ENCODE results near the gene JMJD1C. TPM values are rescaled to one million over a fixed set of nuclear protein-coding genes. Genes with fewer than 3 reads are reported as not detected.

JMJD1C gene
- total and polyA plus RNA-seq, 3 donors from 2014 or later: 29.7 to 111 (median 94.6) TPM

DNA sequence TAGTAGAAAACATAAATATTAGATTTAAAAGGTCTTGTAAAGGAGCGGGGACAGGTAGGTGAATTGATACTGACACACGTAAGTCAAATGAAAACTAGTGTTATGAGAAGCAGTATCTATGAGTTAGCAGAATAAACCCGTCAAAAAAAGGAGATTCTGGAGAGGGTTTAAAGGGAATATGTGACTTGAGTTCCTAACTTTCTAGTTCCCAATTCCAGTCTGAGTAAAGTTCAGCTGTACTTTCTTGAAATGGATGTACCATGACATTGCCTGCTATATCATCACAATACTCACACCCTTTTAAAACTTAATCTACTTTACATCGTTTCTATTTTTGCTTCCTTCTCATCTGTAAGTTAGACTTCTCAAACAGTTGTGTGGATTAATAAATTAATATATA is 210.5 kb downstream of the JMJD1C start:
- Histone ChIP-seq H3K4me3 (no peak overlapping the region), H3K9me3 (no peaks in the 10 kb centered on the region), H3K36me3 (ENCODE audit: low read depth, missing control alignments) (no peaks in the 10 kb centered on the region), H3K27ac (no peak overlapping the region), H3K27me3 (no peaks in the 10 kb centered on the region), H3K4me1 (peaks cover 24% of the 10 kb centered on the region)
- TF ChIP-seq, protein P1, sequence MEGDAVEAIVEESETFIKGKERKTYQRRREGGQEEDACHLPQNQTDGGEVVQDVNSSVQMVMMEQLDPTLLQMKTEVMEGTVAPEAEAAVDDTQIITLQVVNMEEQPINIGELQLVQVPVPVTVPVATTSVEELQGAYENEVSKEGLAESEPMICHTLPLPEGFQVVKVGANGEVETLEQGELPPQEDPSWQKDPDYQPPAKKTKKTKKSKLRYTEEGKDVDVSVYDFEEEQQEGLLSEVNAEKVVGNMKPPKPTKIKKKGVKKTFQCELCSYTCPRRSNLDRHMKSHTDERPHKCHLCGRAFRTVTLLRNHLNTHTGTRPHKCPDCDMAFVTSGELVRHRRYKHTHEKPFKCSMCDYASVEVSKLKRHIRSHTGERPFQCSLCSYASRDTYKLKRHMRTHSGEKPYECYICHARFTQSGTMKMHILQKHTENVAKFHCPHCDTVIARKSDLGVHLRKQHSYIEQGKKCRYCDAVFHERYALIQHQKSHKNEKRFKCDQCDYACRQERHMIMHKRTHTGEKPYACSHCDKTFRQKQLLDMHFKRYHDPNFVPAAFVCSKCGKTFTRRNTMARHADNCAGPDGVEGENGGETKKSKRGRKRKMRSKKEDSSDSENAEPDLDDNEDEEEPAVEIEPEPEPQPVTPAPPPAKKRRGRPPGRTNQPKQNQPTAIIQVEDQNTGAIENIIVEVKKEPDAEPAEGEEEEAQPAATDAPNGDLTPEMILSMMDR (IDR thresholded peaks at IDR 0.05): no peak
- no peak for TF ChIP-seq POLR2A (IDR thresholded peaks at IDR 0.05)
- DNase-seq: no peak
- intact Hi-C loops (cut with DNase I; ENCODE audit: low total_unique reads): no loop called here
- WGBS, 2 donors: 83 to 84% methylated on average over 4 of the region's 4 CpGs

DNA sequence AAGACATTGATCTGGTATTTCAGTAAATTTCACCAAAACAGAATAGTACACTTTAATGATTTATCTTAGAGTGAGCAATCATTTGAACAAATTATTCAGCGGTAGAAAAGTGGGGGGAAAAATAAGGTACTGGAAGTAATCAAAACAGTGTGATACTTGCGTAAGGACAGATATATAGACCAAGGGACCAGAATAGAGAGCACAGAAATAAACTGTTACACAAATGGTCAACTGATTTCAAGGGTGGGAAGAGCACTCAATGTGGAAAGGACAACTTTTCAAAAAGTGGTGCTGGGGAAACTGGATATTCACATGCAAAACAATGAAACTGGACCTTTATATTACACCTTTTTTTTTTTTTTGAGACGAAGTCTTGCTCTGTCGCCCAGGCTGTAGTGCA is 212.7 kb downstream of the JMJD1C start:
- DNase-seq: no peak
- no peak for TF ChIP-seq POLR2A (IDR thresholded peaks at IDR 0.05)
- TF ChIP-seq, protein P1 (IDR thresholded peaks at IDR 0.05): no peak
- WGBS, 2 donors: 88 to 95% methylated on average over 4 of the region's 4 CpGs

DNA sequence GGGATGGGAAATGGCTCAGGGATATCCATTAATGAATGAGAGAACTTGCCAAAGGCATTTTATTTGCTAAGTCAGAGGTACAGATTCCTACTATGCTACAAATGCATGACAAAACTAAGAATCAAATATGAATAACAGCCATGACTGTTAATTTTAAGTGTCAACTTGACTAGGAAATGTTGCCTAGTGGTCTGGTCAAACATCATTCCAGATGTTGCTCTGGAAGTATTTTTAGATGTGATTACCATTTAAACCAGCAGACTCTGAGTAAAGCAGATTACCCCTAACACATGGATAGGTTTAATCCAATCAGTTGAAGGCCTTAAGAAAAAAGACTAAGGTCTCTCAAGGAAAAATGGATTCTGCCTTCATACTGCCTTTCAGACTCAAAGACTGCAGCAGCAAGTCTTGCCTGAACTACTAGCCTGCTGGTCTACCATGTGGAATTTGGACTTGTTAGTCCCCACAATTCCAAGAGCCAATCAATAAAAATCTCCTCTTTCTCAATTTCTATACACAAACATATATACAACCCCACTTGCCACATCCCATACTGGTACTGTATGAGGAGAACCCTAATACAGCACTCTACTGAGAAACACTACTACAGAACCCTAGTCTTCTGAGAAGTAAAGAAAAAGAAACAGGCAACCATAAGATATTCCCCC is 213.5 kb downstream of the JMJD1C start:
- Histone ChIP-seq H3K4me3 (no peak overlapping the region), H3K36me3 (ENCODE audit: low read depth, missing control alignments) (no peaks in the 10 kb centered on the region), H3K27me3 (no peaks in the 10 kb centered on the region), H3K27ac (no peak overlapping the region), H3K4me1 (peaks cover 11% of the 10 kb centered on the region), H3K9me3 (no peaks in the 10 kb centered on the region)
- intact Hi-C loops (cut with DNase I; ENCODE audit: low total_unique reads): no loop called here
- DNase-seq: no peak
- no peak for TF ChIP-seq POLR2A (IDR thresholded peaks at IDR 0.05)
- TF ChIP-seq, protein P1 (IDR thresholded peaks at IDR 0.05): no peak

More for the DNA sequence above, 212.7 kb downstream of the JMJD1C start:
- H3K27me3 ChIP-seq: no peaks in the 10 kb centered on the region
- peaks cover 12% of the 10 kb centered on the region for H3K4me1 ChIP-seq
- H3K4me3 ChIP-seq: no peak overlapping the region
- H3K9me3 ChIP-seq: no peaks in the 10 kb centered on the region
- H3K36me3 ChIP-seq (ENCODE audit: low read depth, missing control alignments): no peaks in the 10 kb centered on the region
- H3K27ac ChIP-seq: no peak overlapping the region
- intact Hi-C loops (cut with DNase I; ENCODE audit: low total_unique reads): no loop called here

DNA sequence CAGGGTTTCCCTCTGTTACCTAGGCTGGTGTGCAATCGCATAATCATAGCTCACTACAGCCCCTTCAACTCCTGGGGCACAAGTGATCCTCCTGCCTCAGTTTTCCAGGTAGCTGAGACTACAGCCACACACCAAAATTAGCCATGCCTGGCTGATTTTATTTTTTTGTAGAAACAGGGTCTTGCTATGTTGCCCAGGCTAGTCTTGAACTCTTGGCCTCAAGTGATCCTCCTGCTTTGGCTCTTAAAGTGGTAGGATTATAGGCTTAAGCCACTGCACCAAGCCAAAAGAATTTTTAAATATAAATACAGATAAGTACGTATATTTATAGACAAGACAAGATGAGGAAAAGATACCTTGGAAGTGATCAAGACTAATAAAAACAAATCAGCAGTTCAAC is 215.7 kb downstream of the JMJD1C start:
- Histone ChIP-seq H3K4me3 (no peak overlapping the region), H3K27me3 (no peaks in the 10 kb centered on the region), H3K27ac (no peak overlapping the region), H3K9me3 (no peaks in the 10 kb centered on the region), H3K4me1 (peaks cover 5% of the 10 kb centered on the region), H3K36me3 (ENCODE audit: low read depth, missing control alignments) (no peaks in the 10 kb centered on the region)
- 85 to 91% methylated on average over 2 of the region's 2 CpGs for whole genome bisulfite sequencing, 2 donors
- TF ChIP-seq, protein P1 (IDR thresholded peaks at IDR 0.05): no peak
- no peak for TF ChIP-seq POLR2A (IDR thresholded peaks at IDR 0.05)
- no peak for DNase-seq
- intact Hi-C loops (cut with DNase I; ENCODE audit: low total_unique reads): no loop called here

DNA sequence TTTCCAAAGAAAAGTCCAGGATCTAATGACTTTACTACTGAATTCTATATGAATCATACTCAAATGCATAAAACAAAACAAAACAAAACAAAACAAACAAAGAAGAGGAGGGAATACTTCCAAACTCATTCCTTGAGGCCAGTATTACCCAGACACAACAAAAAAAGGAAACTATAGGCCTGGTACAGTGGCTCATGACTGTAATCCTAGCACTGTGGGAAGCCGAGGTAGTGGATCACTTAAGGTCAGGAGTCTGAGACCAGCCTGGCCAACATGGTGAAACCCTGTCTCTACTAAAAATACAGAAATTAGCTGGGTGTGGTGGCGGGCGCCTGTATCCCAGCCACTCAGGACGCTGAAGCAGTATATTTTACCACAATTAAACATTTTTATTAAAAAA is 218.0 kb downstream of the JMJD1C start:
- WGBS, 2 donors: 93% methylated on average over 4 of the region's 4 CpGs
- intact Hi-C loops (cut with DNase I; ENCODE audit: low total_unique reads): no loop called here
- no peaks in the 10 kb centered on the region for H3K36me3 ChIP-seq (ENCODE audit: low read depth, missing control alignments)
- no peak overlapping the region for H3K4me3 ChIP-seq
- no peak for DNase-seq
- TF ChIP-seq POLR2A (IDR thresholded peaks at IDR 0.05): no peak
- TF ChIP-seq, protein P1 (IDR thresholded peaks at IDR 0.05): no peak
- H3K9me3 ChIP-seq: no peaks in the 10 kb centered on the region
- H3K27ac ChIP-seq: no peak overlapping the region
- no peaks in the 10 kb centered on the region for H3K27me3 ChIP-seq
- no peaks in the 10 kb centered on the region for H3K4me1 ChIP-seq
